Keratinocyte (primary cell): Measurements from ENCODE around the gene ENDOU. TPM values are rescaled to one million over a fixed set of nuclear protein-coding genes. Genes with fewer than 3 reads are reported as not detected.
A peak's percentile ranks its signal among the peaks of the same experiment; 100 is the strongest.

ENCODE experiments used
- DNase-seq: peaks from one replicate; pipeline ENCODE4 v3.0.0-alpha.2; 2011; ENCODE audit warnings: low read depth, missing footprints, low spot score
- FAIRE-seq: peaks from 2 replicates; lab custom pipeline; 2011; peaks lifted over from hg19 to GRCh38; lab: Jason Lieb, UNC
- H2AFZ ChIP-seq: 2 replicates; pipeline ENCODE4 v1.6.0; 2012; ENCODE audit warnings: low read length, control low read depth, inconsistent platforms; ENCODE audit not compliant: control insufficient read depth
- H3K27ac ChIP-seq: 2 replicates; pipeline ENCODE4 v1.5.1; 2011; ENCODE audit warnings: low read length; ENCODE audit not compliant: control insufficient read depth, insufficient read depth
- H3K27me3 ChIP-seq: 3 replicates; pipeline ENCODE4 v1.6.0; 2011; ENCODE audit warnings: low read length; ENCODE audit not compliant: control insufficient read depth, insufficient read depth; ENCODE audit errors: extremely low read depth
- H3K36me3 ChIP-seq, 2 experiments: 2 replicates in 1 of 2; 3 replicates in 1 of 2; pipeline ENCODE4 v1.5.1; 2011; ENCODE audit warnings: low read length in 2 of 2, mild to moderate bottlenecking in 1 of 2; ENCODE audit not compliant: control insufficient read depth in 2 of 2, insufficient read depth in 2 of 2; ENCODE audit errors: extremely low read depth in 1 of 2
- H3K4me1 ChIP-seq: 3 replicates; pipeline ENCODE4 v1.5.1; 2011; ENCODE audit warnings: low read length; ENCODE audit not compliant: control insufficient read depth, insufficient read depth; ENCODE audit errors: extremely low read depth
- H3K4me2 ChIP-seq: 3 replicates; pipeline ENCODE4 v1.6.0; 2011; ENCODE audit warnings: low read depth, low read length; ENCODE audit not compliant: control insufficient read depth, insufficient read depth; ENCODE audit errors: extremely low read depth
- H3K4me3 ChIP-seq, 3 experiments: fragments of 200-600 bp in 1 of 3; sonication (generic) in 1 of 3; 2 replicates in 2 of 3; 3 replicates in 1 of 3; pipeline ENCODE4 v1.5.1; 2011 to 2016; ENCODE audit warnings: low read length in 3 of 3, mild to moderate bottlenecking in 3 of 3, control low read depth in 2 of 3, inconsistent platforms in 1 of 3, low read depth in 1 of 3, mixed read lengths in 1 of 3, mixed run types in 1 of 3, moderate library complexity in 1 of 3; ENCODE audit not compliant: control insufficient read depth in 2 of 3, insufficient read depth in 2 of 3; ENCODE audit errors: extremely low read depth in 1 of 3
- H3K79me2 ChIP-seq: 2 replicates; pipeline ENCODE4 v1.6.0; 2012; ENCODE audit warnings: low read length; ENCODE audit not compliant: control insufficient read depth, insufficient read depth
- H3K9ac ChIP-seq: 3 replicates; pipeline ENCODE4 v1.6.0; 2011; ENCODE audit warnings: low read length; ENCODE audit not compliant: control insufficient read depth, insufficient read depth; ENCODE audit errors: extremely low read depth
- H3K9me1 ChIP-seq: 3 replicates; pipeline ENCODE4 v1.6.0; 2011; ENCODE audit warnings: low read length; ENCODE audit not compliant: control insufficient read depth, insufficient read depth; ENCODE audit errors: extremely low read depth
- H3K9me3 ChIP-seq: 2 replicates; pipeline ENCODE4 v1.5.1; 2012; ENCODE audit warnings: low read depth, low read length; ENCODE audit not compliant: control insufficient read depth
- H4K20me1 ChIP-seq: 3 replicates; pipeline ENCODE4 v1.6.0; 2011; ENCODE audit warnings: low read length; ENCODE audit not compliant: control insufficient read depth, insufficient read depth; ENCODE audit errors: extremely low read depth
- CTCF ChIP-seq, 3 experiments: IDR thresholded peaks in 1 of 3; conservative IDR thresholded peaks in 1 of 3; optimal IDR thresholded peaks in 1 of 3; 2 replicates in 2 of 3; 3 replicates in 1 of 3; pipeline versions ENCODE3 to v1.5.1; 2011; ENCODE audit warnings: low read length in 3 of 3, mild to moderate bottlenecking in 3 of 3, moderate library complexity in 2 of 3, control low read depth in 1 of 3, inconsistent platforms in 1 of 3; ENCODE audit not compliant: insufficient read depth in 2 of 3; ENCODE audit errors: extremely low read depth in 1 of 3
- EZH2 ChIP-seq: IDR thresholded peaks from one replicate; pipeline ENCODE4 v1.6.1; 2012; ENCODE audit warnings: inconsistent platforms, mild to moderate bottlenecking, low read length, moderate library complexity
- dilution Hi-C: fragments of 300-500 bp; cut with MboI; formaldehyde crosslinking; loops from one replicate; pipeline ENCODE4 v1.7.0; 2020; ENCODE audit warnings: low sequenced_read_pairs; ENCODE audit not compliant: extremely low pct_ligation_motif_present
- polyA plus RNA-seq, 5 experiments: library from polyadenylated mRNA; depleted of rRNA in 3 of 5; stranded (reverse) in 3 of 5; stranded (forward) in 1 of 5; unstranded in 1 of 5; fragments of >200 nt; gene quantifications; 1 replicate in 1 of 5; 2 replicates in 3 of 5; 3 replicates in 1 of 5; pipeline versions ENCODE4 v1.2.1 to v1.2.3, GENCODE V29; 2011 to 2012; ENCODE audit warnings: missing spikeins in 2 of 5, low read depth in 1 of 5, low replicate concordance in 1 of 5

The ENDOU gene
- polyA plus RNA-seq, 1 donor (not counting 4 experiments of a cell fraction or from before 2014, with no cell fraction given), result 0.33 TPM

GRCh38 chr12:47705229-47705565 is 20.1 kb downstream of the ENDOU start:
- Histone ChIP-seq H3K4me2 (peak overlapping the region; percentile 72), H3K9me3 (no peaks in the 10 kb centered on the region), H3K9me1 (no peaks in the 10 kb centered on the region), H3K36me3 (peaks cover 2 to 3% of the 10 kb centered on the region in 2 experiments), H3K9ac (peak overlapping the region; percentile 80), H3K4me3 (peak overlapping the region; percentile 69 to 94 (median 93)), H3K4me1 (peaks cover 11% of the 10 kb centered on the region), H3K79me2 (peaks cover 23% of the 10 kb centered on the region), H2AFZ (peak overlapping the region; percentile 83), H4K20me1 (no peaks in the 10 kb centered on the region), H3K27me3 (no peaks in the 10 kb centered on the region), H3K27ac (peak overlapping the region; percentile 88)
- FAIRE-seq, result peak; percentile 32
- DNase-seq, result no peak
- TF ChIP-seq EZH2, result no peak
- no peak for TF ChIP-seq CTCF (optimal IDR thresholded peaks at IDR 0.05 in 1 of 3, IDR thresholded peaks at IDR 0.05 in 1 of 3, conservative IDR thresholded peaks at IDR 0.05 in 1 of 3; ENCODE audit: extremely low read depth in 1 of 3, insufficient read depth in 2 of 3, low read length in 3 of 3)
- dilution Hi-C loops, result no loop called here

- DNase-seq, result no peak
- H3K27me3 ChIP-seq, result no peaks in the 10 kb centered on the region
- no peaks in the 10 kb centered on the region for H3K9me3 ChIP-seq
- no peaks in the 10 kb centered on the region for H3K9me1 ChIP-seq
- no peaks in the 10 kb centered on the region for H4K20me1 ChIP-seq
- TF ChIP-seq EZH2 (no peak), CTCF (optimal IDR thresholded peaks at IDR 0.05 in 1 of 3, IDR thresholded peaks at IDR 0.05 in 1 of 3, conservative IDR thresholded peaks at IDR 0.05 in 1 of 3; ENCODE audit: extremely low read depth in 1 of 3, insufficient read depth in 2 of 3, low read length in 3 of 3) (no peak)
- H3K9ac ChIP-seq, result peak overlapping the region; percentile 80
- H3K79me2 ChIP-seq, result peaks cover 23% of the 10 kb centered on the region
- dilution Hi-C loops, result no loop called here
- peak overlapping the region in 2 of 3 experiments; percentile 93 to 94 for H3K4me3 ChIP-seq
- H3K36me3 ChIP-seq, result peaks cover 2 to 3% of the 10 kb centered on the region in 2 experiments
- H3K4me1 ChIP-seq, result peaks cover 11% of the 10 kb centered on the region
- FAIRE-seq, result no peak
- no peak overlapping the region for H2AFZ ChIP-seq
- peak overlapping the region; percentile 72 for H3K4me2 ChIP-seq
- peak overlapping the region; percentile 88 for H3K27ac ChIP-seq
These were observed 20.6 kb downstream of the ENDOU start for GRCh38 chr12:47704719-47705118.
